ENCODE data around the gene ZWILCH.
"Not testable (repeated sequence)": the region's sequence is repeated elsewhere in the genome, so short reads cannot be mapped to it uniquely, and the experiment has no call there.

ZWILCH gene

GRCh38 chr15:66589429-66589828 is 84.3 kb downstream of the ZWILCH start:
- H3K9me3 ChIP-seq (ENCODE audit: control insufficient read depth, low read depth, low read length); H3K27me3 ChIP-seq (ENCODE audit: control insufficient read depth, insufficient read depth, low read length); H3K36me3 ChIP-seq (ENCODE audit: control insufficient read depth, low read depth, low read length): not testable (repeated sequence)

GRCh38 chr15:66590435-66590834 is 85.3 kb downstream of the ZWILCH start:
- Histone ChIP-seq H3K9me3 (ENCODE audit: control insufficient read depth, low read depth, low read length) (no peaks in the 10 kb centered on the region), H3K27ac (ENCODE audit: low read length) (no peak overlapping the region), H3K36me3 (ENCODE audit: control insufficient read depth, low read depth, low read length) (no peaks in the 10 kb centered on the region), H3K9ac (ENCODE audit: low read length) (no peak overlapping the region), H3K4me1 (ENCODE audit: control insufficient read depth, low read depth, low read length) (peaks cover 4% of the 10 kb centered on the region), H3K27me3 (ENCODE audit: control insufficient read depth, insufficient read depth, low read length) (no peaks in the 10 kb centered on the region), H3K4me3 (ENCODE audit: low read length) (no peak overlapping the region)

More at GRCh38 chr15:66589429-66589828, 84.3 kb downstream of the ZWILCH start:
- not testable (repeated sequence) for H3K9ac ChIP-seq (ENCODE audit: low read length); H3K4me1 ChIP-seq (ENCODE audit: control insufficient read depth, low read depth, low read length); H3K27ac ChIP-seq (ENCODE audit: low read length); H3K4me3 ChIP-seq (ENCODE audit: low read length)

- Histone ChIP-seq H3K4me1 (ENCODE audit: control insufficient read depth, low read depth, low read length) (peaks cover 1% of the 10 kb centered on the region), H3K4me3 (ENCODE audit: low read length) (no peak overlapping the region), H3K27ac (ENCODE audit: low read length) (no peak overlapping the region), H3K36me3 (ENCODE audit: control insufficient read depth, low read depth, low read length) (no peaks in the 10 kb centered on the region), H3K9me3 (ENCODE audit: control insufficient read depth, low read depth, low read length) (no peaks in the 10 kb centered on the region), H3K27me3 (ENCODE audit: control insufficient read depth, insufficient read depth, low read length) (no peaks in the 10 kb centered on the region), H3K9ac (ENCODE audit: low read length) (no peak overlapping the region)
Observed at GRCh38 chr15:66591322-66591862, 86.3 kb downstream of the ZWILCH start.

- Histone ChIP-seq H3K4me1 (ENCODE audit: control insufficient read depth, low read depth, low read length) (no peaks in the 10 kb centered on the region), H3K27ac (ENCODE audit: low read length) (no peak overlapping the region), H3K36me3 (ENCODE audit: control insufficient read depth, low read depth, low read length) (no peaks in the 10 kb centered on the region), H3K27me3 (ENCODE audit: control insufficient read depth, insufficient read depth, low read length) (no peaks in the 10 kb centered on the region), H3K4me3 (ENCODE audit: low read length) (no peak overlapping the region), H3K9ac (ENCODE audit: low read length) (no peak overlapping the region), H3K9me3 (ENCODE audit: control insufficient read depth, low read depth, low read length) (no peaks in the 10 kb centered on the region)
Observed at GRCh38 chr15:66592505-66593218, 87.5 kb downstream of the ZWILCH start.

GRCh38 chr15:66593219-66593780 is 88.2 kb downstream of the ZWILCH start:
- Histone ChIP-seq H3K27me3 (ENCODE audit: control insufficient read depth, insufficient read depth, low read length) (no peaks in the 10 kb centered on the region), H3K9ac (ENCODE audit: low read length) (no peak overlapping the region), H3K36me3 (ENCODE audit: control insufficient read depth, low read depth, low read length) (no peaks in the 10 kb centered on the region), H3K27ac (ENCODE audit: low read length) (no peak overlapping the region), H3K4me1 (ENCODE audit: control insufficient read depth, low read depth, low read length) (no peaks in the 10 kb centered on the region), H3K4me3 (ENCODE audit: low read length) (no peak overlapping the region), H3K9me3 (ENCODE audit: control insufficient read depth, low read depth, low read length) (no peaks in the 10 kb centered on the region)

GRCh38 chr15:66594344-66594743 is 89.2 kb downstream of the ZWILCH start:
- Histone ChIP-seq H3K4me3 (ENCODE audit: low read length) (no peak overlapping the region), H3K9ac (ENCODE audit: low read length) (no peak overlapping the region), H3K36me3 (ENCODE audit: control insufficient read depth, low read depth, low read length) (no peaks in the 10 kb centered on the region), H3K27ac (ENCODE audit: low read length) (no peak overlapping the region), H3K4me1 (ENCODE audit: control insufficient read depth, low read depth, low read length) (no peaks in the 10 kb centered on the region), H3K27me3 (ENCODE audit: control insufficient read depth, insufficient read depth, low read length) (no peaks in the 10 kb centered on the region), H3K9me3 (ENCODE audit: control insufficient read depth, low read depth, low read length) (no peaks in the 10 kb centered on the region)

- no peaks in the 10 kb centered on the region for H3K36me3 ChIP-seq (ENCODE audit: control insufficient read depth, low read depth, low read length)
- no peaks in the 10 kb centered on the region for H3K4me1 ChIP-seq (ENCODE audit: control insufficient read depth, low read depth, low read length)
- H3K27me3 ChIP-seq (ENCODE audit: control insufficient read depth, insufficient read depth, low read length), result no peaks in the 10 kb centered on the region
- H3K9ac ChIP-seq (ENCODE audit: low read length), result no peak overlapping the region
- no peaks in the 10 kb centered on the region for H3K9me3 ChIP-seq (ENCODE audit: control insufficient read depth, low read depth, low read length)
- H3K27ac ChIP-seq (ENCODE audit: low read length), result no peak overlapping the region
- H3K4me3 ChIP-seq (ENCODE audit: low read length), result no peak overlapping the region
Observed at GRCh38 chr15:66594836-66595235, 89.7 kb downstream of the ZWILCH start.

- Histone ChIP-seq H3K27me3 (ENCODE audit: control insufficient read depth, insufficient read depth, low read length) (no peaks in the 10 kb centered on the region), H3K9me3 (ENCODE audit: control insufficient read depth, low read depth, low read length) (no peaks in the 10 kb centered on the region), H3K4me1 (ENCODE audit: control insufficient read depth, low read depth, low read length) (no peaks in the 10 kb centered on the region), H3K27ac (ENCODE audit: low read length) (no peak overlapping the region), H3K9ac (ENCODE audit: low read length) (no peak overlapping the region), H3K4me3 (ENCODE audit: low read length) (no peak overlapping the region), H3K36me3 (ENCODE audit: control insufficient read depth, low read depth, low read length) (no peaks in the 10 kb centered on the region)
Observed at GRCh38 chr15:66595332-66595731, 90.2 kb downstream of the ZWILCH start.

- no peaks in the 10 kb centered on the region for H3K4me1 ChIP-seq (ENCODE audit: control insufficient read depth, low read depth, low read length)
- no peak overlapping the region for H3K4me3 ChIP-seq (ENCODE audit: low read length)
- H3K27ac ChIP-seq (ENCODE audit: low read length), result no peak overlapping the region
- H3K9me3 ChIP-seq (ENCODE audit: control insufficient read depth, low read depth, low read length), result no peaks in the 10 kb centered on the region
- H3K36me3 ChIP-seq (ENCODE audit: control insufficient read depth, low read depth, low read length), result no peaks in the 10 kb centered on the region
- H3K27me3 ChIP-seq (ENCODE audit: control insufficient read depth, insufficient read depth, low read length), result no peaks in the 10 kb centered on the region
- H3K9ac ChIP-seq (ENCODE audit: low read length), result no peak overlapping the region
Observed at GRCh38 chr15:66595931-66596545, 90.9 kb downstream of the ZWILCH start.

- H3K36me3 ChIP-seq (ENCODE audit: control insufficient read depth, low read depth, low read length), result no peaks in the 10 kb centered on the region
- no peak overlapping the region for H3K9ac ChIP-seq (ENCODE audit: low read length)
- H3K27ac ChIP-seq (ENCODE audit: low read length), result no peak overlapping the region
- H3K9me3 ChIP-seq (ENCODE audit: control insufficient read depth, low read depth, low read length), result no peaks in the 10 kb centered on the region
- H3K4me1 ChIP-seq (ENCODE audit: control insufficient read depth, low read depth, low read length), result no peaks in the 10 kb centered on the region
- no peak overlapping the region for H3K4me3 ChIP-seq (ENCODE audit: low read length)
- no peaks in the 10 kb centered on the region for H3K27me3 ChIP-seq (ENCODE audit: control insufficient read depth, insufficient read depth, low read length)
Observed at GRCh38 chr15:66598095-66598815, 93.1 kb downstream of the ZWILCH start.
